ENCODE results near the gene BZW2.

Gene BZW2

GRCh38 chr7:16743236-16743635 is 97.3 kb downstream of the BZW2 start:
- TF ChIP-seq CTCF (IDR thresholded peaks at IDR 0.05; ENCODE audit: control extremely low read depth, extremely low read depth, low read depth, missing control alignments) = no peak
- no peak for DNase-seq (ENCODE audit: extremely low spot score)
- ChIA-PET POLR2A (no interaction called here), CTCF (no interaction called here)

GRCh38 chr7:16744518-16745250 is 98.7 kb downstream of the BZW2 start:
- POLR2A ChIA-PET = no interaction called here
- TF ChIP-seq CTCF (IDR thresholded peaks at IDR 0.05; ENCODE audit: control extremely low read depth, extremely low read depth, low read depth, missing control alignments) = no peak
- CTCF ChIA-PET = interaction anchor here (1.1 kb wide), 1 partner anchor 93 kb away, joined by 3 read pairs; no protein-coding TSS in a partner anchor
- no peak for DNase-seq (ENCODE audit: extremely low spot score)

- ChIA-PET CTCF (no interaction called here), POLR2A (no interaction called here)
- TF ChIP-seq CTCF (IDR thresholded peaks at IDR 0.05; ENCODE audit: control extremely low read depth, extremely low read depth, low read depth, missing control alignments) = no peak
- DNase-seq (ENCODE audit: extremely low spot score) = no peak
Observed at GRCh38 chr7:16745645-16746044, 99.7 kb downstream of the BZW2 start.

- TF ChIP-seq CTCF (IDR thresholded peaks at IDR 0.05; ENCODE audit: control extremely low read depth, extremely low read depth, low read depth, missing control alignments) = no peak
- POLR2A ChIA-PET = no interaction called here
- CTCF ChIA-PET = no interaction called here
- DNase-seq (ENCODE audit: extremely low spot score) = no peak
Observed at GRCh38 chr7:16747102-16747501, 101.1 kb downstream of the BZW2 start.

- DNase-seq (ENCODE audit: extremely low spot score) = peak; percentile 23
- CTCF ChIA-PET = interaction anchor here (1.3 kb wide), 1 partner anchor 48 kb away, joined by 4 read pairs; no protein-coding TSS in a partner anchor
- POLR2A ChIA-PET = no interaction called here
- no peak for TF ChIP-seq CTCF (IDR thresholded peaks at IDR 0.05; ENCODE audit: control extremely low read depth, extremely low read depth, low read depth, missing control alignments)
Observed at GRCh38 chr7:16753102-16753931, 107.3 kb downstream of the BZW2 start, which contains the start of gene TSPAN13. TSPAN13 (plus strand) TSS chr7:16753755; CDS start chr7:16753968, 213 bp downstream.

- DNase-seq (ENCODE audit: extremely low spot score) = peak; percentile 19
- CTCF ChIA-PET = interaction anchor here (1.3 kb wide), 1 partner anchor 47 kb away, joined by 4 read pairs; no protein-coding TSS in a partner anchor
- no peak for TF ChIP-seq CTCF (IDR thresholded peaks at IDR 0.05; ENCODE audit: control extremely low read depth, extremely low read depth, low read depth, missing control alignments)
- POLR2A ChIA-PET = no interaction called here
Observed at GRCh38 chr7:16753932-16754855, 108.2 kb downstream of the BZW2 start.
